GM23338 (cell line): Measurements from ENCODE around the gene PRRC2A. TPM values are rescaled to one million over a fixed set of nuclear protein-coding genes. Genes with fewer than 3 reads are reported as not detected.
A peak's percentile ranks its signal among the peaks of the same experiment; 100 is the strongest.

ENCODE experiments used
- ATAC-seq: fragments of 200-7000 bp; cut with Tn5 transposase; 3 replicates; pipeline ENCODE4 v1.9.1; 2020
- DNase-seq: peaks from one replicate; pipeline ENCODE4 v3.0.0-alpha.2; 2015; ENCODE audit warnings: low spot score
- H2AFZ ChIP-seq: fragments of 200-600 bp; sonication (generic); 2 replicates; pipeline ENCODE4 v1.8.0; 2016; ENCODE audit warnings: antibody characterized with exemption, mild to moderate bottlenecking, moderate library complexity
- H3F3A ChIP-seq: fragments of 200-600 bp; sonication (generic); replicated peaks from 2 replicates; pipeline ENCODE4 v1.8.0; 2017; ENCODE audit warnings: antibody characterized with exemption, mixed run types, low read depth
- H3K27ac ChIP-seq: fragments of 200-600 bp; sonication (generic); 2 replicates; pipeline ENCODE4 v1.6.1; 2016; ENCODE audit warnings: low read depth
- H3K27me3 ChIP-seq: fragments of 200-600 bp; sonication (generic); 2 replicates; pipeline ENCODE4 v1.8.0; 2016; ENCODE audit warnings: mild to moderate bottlenecking, mixed run types, moderate library complexity; ENCODE audit not compliant: insufficient read depth
- H3K36me3 ChIP-seq: fragments of 200-600 bp; sonication (generic); 2 replicates; pipeline ENCODE4 v1.8.0; 2016; ENCODE audit warnings: mild to moderate bottlenecking; ENCODE audit not compliant: insufficient read depth
- H3K4me1 ChIP-seq: fragments of 200-600 bp; sonication (generic); 2 replicates; pipeline ENCODE4 v1.8.0; 2016; ENCODE audit warnings: mild to moderate bottlenecking, moderate library complexity; ENCODE audit not compliant: insufficient read depth
- H3K4me2 ChIP-seq: fragments of 200-600 bp; sonication (generic); 2 replicates; pipeline ENCODE4 v1.7.1; 2017; ENCODE audit warnings: mixed run types
- H3K4me3 ChIP-seq: fragments of 200-600 bp; sonication (generic); 2 replicates; pipeline ENCODE4 v1.6.1; 2016; ENCODE audit warnings: mixed run types
- H3K79me2 ChIP-seq: fragments of 200-600 bp; sonication (generic); replicated peaks from 2 replicates; pipeline ENCODE4 v1.8.0; 2017; ENCODE audit warnings: mild to moderate bottlenecking; ENCODE audit not compliant: insufficient read depth
- H3K9me2 ChIP-seq: fragments of 200-600 bp; sonication (generic); 2 replicates; pipeline ENCODE4 v1.8.0; 2017; ENCODE audit not compliant: insufficient read depth
- H4K20me1 ChIP-seq: fragments of 200-600 bp; sonication (generic); replicated peaks from 2 replicates; pipeline ENCODE4 v1.8.0; 2017; ENCODE audit warnings: mild to moderate bottlenecking; ENCODE audit not compliant: insufficient read depth
- H3K27ac Mint-ChIP-seq: 2 replicates; pipeline ENCODE4 v1.8.0; 2020; ENCODE audit warnings: inconsistent platforms, mild to moderate bottlenecking, moderate library complexity, mixed read lengths
- H3K27me3 Mint-ChIP-seq: 3 replicates; pipeline ENCODE4 v1.8.0; 2022; ENCODE audit warnings: low read depth, mild to moderate bottlenecking, moderate library complexity, mixed read lengths, inconsistent platforms; ENCODE audit not compliant: insufficient read depth, poor library complexity
- H3K36me3 Mint-ChIP-seq: 3 replicates; pipeline ENCODE4 v1.8.0; 2021; ENCODE audit warnings: low read depth, mild to moderate bottlenecking, inconsistent platforms, moderate library complexity, mixed read lengths
- H3K4me1 Mint-ChIP-seq: 3 replicates; pipeline ENCODE4 v1.8.0; 2020; ENCODE audit warnings: mild to moderate bottlenecking, inconsistent platforms, mixed read lengths
- H3K4me3 Mint-ChIP-seq: 3 replicates; pipeline ENCODE4 v1.8.0; 2021; ENCODE audit warnings: moderate library complexity, mild to moderate bottlenecking, inconsistent platforms, mixed read lengths
- H3K9me3 Mint-ChIP-seq: 3 replicates; pipeline ENCODE4 v1.8.0; 2020; ENCODE audit warnings: moderate library complexity, mild to moderate bottlenecking, inconsistent platforms, mixed read lengths
- CREB1 ChIP-seq: fragments of 250-450 bp; sonication (Bioruptor Pico); IDR thresholded peaks from 2 replicates; pipeline ENCODE4 v1.5.0; 2020; ENCODE audit warnings: low read depth, mild to moderate bottlenecking, moderate library complexity
- EZH2 ChIP-seq: fragments of 200-600 bp; sonication (generic); IDR thresholded peaks from one replicate; pipeline ENCODE4 v1.8.0; 2017; ENCODE audit warnings: antibody characterized with exemption, mild to moderate bottlenecking, low read depth; ENCODE audit not compliant: unreplicated experiment
- NANOG ChIP-seq: IDR thresholded peaks from 2 replicates; pipeline ENCODE4 v1.6.1; 2016; ENCODE audit warnings: antibody characterized with exemption, borderline replicate concordance
- POLR2AphosphoS5 ChIP-seq: IDR thresholded peaks from 2 replicates; pipeline ENCODE4 v1.6.1; 2016; ENCODE audit warnings: antibody characterized with exemption, low read depth
- STAT1 ChIP-seq: IDR thresholded peaks from one replicate; pipeline ENCODE4 v1.6.1; 2016; ENCODE audit warnings: antibody characterized with exemption; ENCODE audit not compliant: unreplicated experiment
- ZNF114 ChIP-seq: fragments of 250-450 bp; sonication (Bioruptor Pico); IDR thresholded peaks from 2 replicates; pipeline ENCODE4 v1.5.0; 2020; ENCODE audit warnings: mild to moderate bottlenecking, moderate library complexity
- ZNF331 ChIP-seq: fragments of 250-450 bp; sonication (Bioruptor Pico); IDR thresholded peaks from 2 replicates; pipeline ENCODE4 v1.5.0; 2020; ENCODE audit warnings: low read depth, mild to moderate bottlenecking, moderate library complexity
- polyA plus RNA-seq: library from polyadenylated mRNA; unstranded; fragments of >200 nt; fragmentation: Nextera tagmentation; extraction: Ambion mirVana; gene quantifications from 2 replicates; pipeline ENCODE4 v1.2.1, GENCODE V29; 2016
- total RNA-seq: library from RNA; depleted of rRNA; stranded (reverse); fragments of >200 nt; shearing (Covaris generic); gene quantifications from 2 replicates; pipeline ENCODE4 v1.2.3, GENCODE V29; 2014
- TF ChIP-seq, protein P1 (sequence below): IDR thresholded peaks from 2 replicates; pipeline ENCODE4 v1.6.1; 2016; ENCODE audit warnings: antibody characterized with exemption
- TF ChIP-seq, protein P2 (sequence below), 2 experiments: fragments of 200-600 bp in 1 of 2; sonication (generic) in 1 of 2; conservative IDR thresholded peaks; 2 replicates each; pipeline versions ENCODE4 v1.5.1 to v1.6.1; 2016 to 2017; ENCODE audit warnings: antibody characterized with exemption in 2 of 2, low read depth in 2 of 2, mild to moderate bottlenecking in 2 of 2, moderate library complexity in 1 of 2
- TF ChIP-seq, protein P3 (sequence below): fragments of 250-450 bp; sonication (Bioruptor Pico); IDR thresholded peaks from 2 replicates; pipeline ENCODE4 v1.5.0; 2020; ENCODE audit warnings: mild to moderate bottlenecking, moderate library complexity
- TF ChIP-seq, protein P4 (sequence below): IDR thresholded peaks from one replicate; pipeline ENCODE4 v1.6.1; 2018; ENCODE audit warnings: antibody characterized with exemption; ENCODE audit not compliant: unreplicated experiment

The PRRC2A gene
- total and polyA plus RNA-seq, 2 experiments from 2014 or later: 213 to 273 TPM

DNA sequence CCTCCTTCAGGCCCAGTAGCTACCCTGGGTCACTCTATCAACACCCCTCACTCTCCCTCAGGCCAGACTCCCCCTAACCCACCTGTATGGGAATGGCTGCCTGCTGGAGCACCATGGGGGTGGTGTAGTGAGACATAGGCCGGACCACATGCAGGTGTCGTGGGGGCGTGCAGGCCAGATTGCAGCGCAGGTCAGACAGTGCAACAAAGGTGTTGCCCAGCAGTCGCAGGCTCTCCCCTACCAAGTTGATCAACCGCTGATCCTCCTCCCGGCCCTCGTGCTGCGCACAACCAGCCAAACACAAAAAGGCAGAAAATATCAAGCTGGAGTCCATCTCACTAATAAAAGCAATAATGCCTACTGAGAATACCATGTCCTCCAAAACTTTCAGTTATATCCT, 24.8 kb downstream of the PRRC2A start:
- DNase-seq: no peak
- peaks cover 2% of the 10 kb centered on the region; the same call in 1 of the 2 replicates for H3F3A ChIP-seq
- no peaks in the 10 kb centered on the region for H3K9me3 Mint-ChIP-seq
- H2AFZ ChIP-seq: no peak overlapping the region
- no peaks in the 10 kb centered on the region for H3K9me2 ChIP-seq
- no peaks in the 10 kb centered on the region for H3K4me1 ChIP-seq
- ATAC-seq: no peak
- H3K27ac ChIP-seq: no peak overlapping the region
- H3K79me2 ChIP-seq: peaks cover 14% of the 10 kb centered on the region
- H3K27me3 Mint-ChIP-seq: no peaks in the 10 kb centered on the region
- H3K4me3 ChIP-seq: no peak overlapping the region
- H3K4me3 Mint-ChIP-seq: peak overlapping the region; percentile 7; the same call in 1 of the 3 replicates
- H3K27ac Mint-ChIP-seq: no peak overlapping the region
- H3K27me3 ChIP-seq: no peaks in the 10 kb centered on the region
- peaks cover 6% of the 10 kb centered on the region; the same call in 1 of the 3 replicates for H3K4me1 Mint-ChIP-seq
- H3K36me3 Mint-ChIP-seq: peaks cover 86% of the 10 kb centered on the region
- peaks cover 41% of the 10 kb centered on the region for H3K36me3 ChIP-seq
- TF ChIP-seq STAT1: no peak
- TF ChIP-seq CREB1 (CRISPR knock-in tag): no peak
- TF ChIP-seq, protein P1, sequence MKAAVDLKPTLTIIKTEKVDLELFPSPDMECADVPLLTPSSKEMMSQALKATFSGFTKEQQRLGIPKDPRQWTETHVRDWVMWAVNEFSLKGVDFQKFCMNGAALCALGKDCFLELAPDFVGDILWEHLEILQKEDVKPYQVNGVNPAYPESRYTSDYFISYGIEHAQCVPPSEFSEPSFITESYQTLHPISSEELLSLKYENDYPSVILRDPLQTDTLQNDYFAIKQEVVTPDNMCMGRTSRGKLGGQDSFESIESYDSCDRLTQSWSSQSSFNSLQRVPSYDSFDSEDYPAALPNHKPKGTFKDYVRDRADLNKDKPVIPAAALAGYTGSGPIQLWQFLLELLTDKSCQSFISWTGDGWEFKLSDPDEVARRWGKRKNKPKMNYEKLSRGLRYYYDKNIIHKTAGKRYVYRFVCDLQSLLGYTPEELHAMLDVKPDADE: no peak
- no peak for TF ChIP-seq POLR2AphosphoS5
- TF ChIP-seq, protein P2, sequence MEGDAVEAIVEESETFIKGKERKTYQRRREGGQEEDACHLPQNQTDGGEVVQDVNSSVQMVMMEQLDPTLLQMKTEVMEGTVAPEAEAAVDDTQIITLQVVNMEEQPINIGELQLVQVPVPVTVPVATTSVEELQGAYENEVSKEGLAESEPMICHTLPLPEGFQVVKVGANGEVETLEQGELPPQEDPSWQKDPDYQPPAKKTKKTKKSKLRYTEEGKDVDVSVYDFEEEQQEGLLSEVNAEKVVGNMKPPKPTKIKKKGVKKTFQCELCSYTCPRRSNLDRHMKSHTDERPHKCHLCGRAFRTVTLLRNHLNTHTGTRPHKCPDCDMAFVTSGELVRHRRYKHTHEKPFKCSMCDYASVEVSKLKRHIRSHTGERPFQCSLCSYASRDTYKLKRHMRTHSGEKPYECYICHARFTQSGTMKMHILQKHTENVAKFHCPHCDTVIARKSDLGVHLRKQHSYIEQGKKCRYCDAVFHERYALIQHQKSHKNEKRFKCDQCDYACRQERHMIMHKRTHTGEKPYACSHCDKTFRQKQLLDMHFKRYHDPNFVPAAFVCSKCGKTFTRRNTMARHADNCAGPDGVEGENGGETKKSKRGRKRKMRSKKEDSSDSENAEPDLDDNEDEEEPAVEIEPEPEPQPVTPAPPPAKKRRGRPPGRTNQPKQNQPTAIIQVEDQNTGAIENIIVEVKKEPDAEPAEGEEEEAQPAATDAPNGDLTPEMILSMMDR (conservative IDR thresholded peaks at IDR 0.05; ENCODE audit: low read depth in 2 of 2): no peak
- TF ChIP-seq, protein P3, sequence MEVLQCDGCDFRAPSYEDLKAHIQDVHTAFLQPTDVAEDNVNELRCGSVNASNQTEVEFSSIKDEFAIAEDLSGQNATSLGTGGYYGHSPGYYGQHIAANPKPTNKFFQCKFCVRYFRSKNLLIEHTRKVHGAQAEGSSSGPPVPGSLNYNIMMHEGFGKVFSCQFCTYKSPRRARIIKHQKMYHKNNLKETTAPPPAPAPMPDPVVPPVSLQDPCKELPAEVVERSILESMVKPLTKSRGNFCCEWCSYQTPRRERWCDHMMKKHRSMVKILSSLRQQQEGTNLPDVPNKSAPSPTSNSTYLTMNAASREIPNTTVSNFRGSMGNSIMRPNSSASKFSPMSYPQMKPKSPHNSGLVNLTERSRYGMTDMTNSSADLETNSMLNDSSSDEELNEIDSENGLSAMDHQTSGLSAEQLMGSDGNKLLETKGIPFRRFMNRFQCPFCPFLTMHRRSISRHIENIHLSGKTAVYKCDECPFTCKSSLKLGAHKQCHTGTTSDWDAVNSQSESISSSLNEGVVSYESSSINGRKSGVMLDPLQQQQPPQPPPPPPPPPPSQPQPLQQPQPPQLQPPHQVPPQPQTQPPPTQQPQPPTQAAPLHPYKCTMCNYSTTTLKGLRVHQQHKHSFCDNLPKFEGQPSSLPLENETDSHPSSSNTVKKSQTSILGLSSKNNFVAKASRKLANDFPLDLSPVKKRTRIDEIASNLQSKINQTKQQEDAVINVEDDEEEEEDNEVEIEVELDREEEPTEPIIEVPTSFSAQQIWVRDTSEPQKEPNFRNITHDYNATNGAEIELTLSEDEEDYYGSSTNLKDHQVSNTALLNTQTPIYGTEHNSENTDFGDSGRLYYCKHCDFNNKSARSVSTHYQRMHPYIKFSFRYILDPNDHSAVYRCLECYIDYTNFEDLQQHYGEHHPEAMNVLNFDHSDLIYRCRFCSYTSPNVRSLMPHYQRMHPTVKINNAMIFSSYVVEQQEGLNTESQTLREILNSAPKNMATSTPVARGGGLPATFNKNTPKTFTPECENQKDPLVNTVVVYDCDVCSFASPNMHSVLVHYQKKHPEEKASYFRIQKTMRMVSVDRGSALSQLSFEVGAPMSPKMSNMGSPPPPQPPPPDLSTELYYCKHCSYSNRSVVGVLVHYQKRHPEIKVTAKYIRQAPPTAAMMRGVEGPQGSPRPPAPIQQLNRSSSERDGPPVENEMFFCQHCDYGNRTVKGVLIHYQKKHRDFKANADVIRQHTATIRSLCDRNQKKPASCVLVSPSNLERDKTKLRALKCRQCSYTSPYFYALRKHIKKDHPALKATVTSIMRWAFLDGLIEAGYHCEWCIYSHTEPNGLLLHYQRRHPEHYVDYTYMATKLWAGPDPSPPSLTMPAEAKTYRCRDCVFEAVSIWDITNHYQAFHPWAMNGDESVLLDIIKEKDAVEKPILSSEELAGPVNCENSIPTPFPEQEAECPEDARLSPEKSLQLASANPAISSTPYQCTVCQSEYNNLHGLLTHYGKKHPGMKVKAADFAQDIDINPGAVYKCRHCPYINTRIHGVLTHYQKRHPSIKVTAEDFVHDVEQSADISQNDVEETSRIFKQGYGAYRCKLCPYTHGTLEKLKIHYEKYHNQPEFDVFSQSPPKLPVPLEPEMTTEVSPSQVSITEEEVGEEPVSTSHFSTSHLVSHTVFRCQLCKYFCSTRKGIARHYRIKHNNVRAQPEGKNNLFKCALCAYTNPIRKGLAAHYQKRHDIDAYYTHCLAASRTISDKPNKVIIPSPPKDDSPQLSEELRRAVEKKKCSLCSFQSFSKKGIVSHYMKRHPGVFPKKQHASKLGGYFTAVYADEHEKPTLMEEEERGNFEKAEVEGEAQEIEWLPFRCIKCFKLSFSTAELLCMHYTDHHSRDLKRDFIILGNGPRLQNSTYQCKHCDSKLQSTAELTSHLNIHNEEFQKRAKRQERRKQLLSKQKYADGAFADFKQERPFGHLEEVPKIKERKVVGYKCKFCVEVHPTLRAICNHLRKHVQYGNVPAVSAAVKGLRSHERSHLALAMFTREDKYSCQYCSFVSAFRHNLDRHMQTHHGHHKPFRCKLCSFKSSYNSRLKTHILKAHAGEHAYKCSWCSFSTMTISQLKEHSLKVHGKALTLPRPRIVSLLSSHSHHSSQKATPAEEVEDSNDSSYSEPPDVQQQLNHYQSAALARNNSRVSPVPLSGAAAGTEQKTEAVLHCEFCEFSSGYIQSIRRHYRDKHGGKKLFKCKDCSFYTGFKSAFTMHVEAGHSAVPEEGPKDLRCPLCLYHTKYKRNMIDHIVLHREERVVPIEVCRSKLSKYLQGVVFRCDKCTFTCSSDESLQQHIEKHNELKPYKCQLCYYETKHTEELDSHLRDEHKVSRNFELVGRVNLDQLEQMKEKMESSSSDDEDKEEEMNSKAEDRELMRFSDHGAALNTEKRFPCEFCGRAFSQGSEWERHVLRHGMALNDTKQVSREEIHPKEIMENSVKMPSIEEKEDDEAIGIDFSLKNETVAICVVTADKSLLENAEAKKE: no peak
- no peak for TF ChIP-seq NANOG
- TF ChIP-seq ZNF331 (CRISPR knock-in tag): no peak
- TF ChIP-seq, protein P4, sequence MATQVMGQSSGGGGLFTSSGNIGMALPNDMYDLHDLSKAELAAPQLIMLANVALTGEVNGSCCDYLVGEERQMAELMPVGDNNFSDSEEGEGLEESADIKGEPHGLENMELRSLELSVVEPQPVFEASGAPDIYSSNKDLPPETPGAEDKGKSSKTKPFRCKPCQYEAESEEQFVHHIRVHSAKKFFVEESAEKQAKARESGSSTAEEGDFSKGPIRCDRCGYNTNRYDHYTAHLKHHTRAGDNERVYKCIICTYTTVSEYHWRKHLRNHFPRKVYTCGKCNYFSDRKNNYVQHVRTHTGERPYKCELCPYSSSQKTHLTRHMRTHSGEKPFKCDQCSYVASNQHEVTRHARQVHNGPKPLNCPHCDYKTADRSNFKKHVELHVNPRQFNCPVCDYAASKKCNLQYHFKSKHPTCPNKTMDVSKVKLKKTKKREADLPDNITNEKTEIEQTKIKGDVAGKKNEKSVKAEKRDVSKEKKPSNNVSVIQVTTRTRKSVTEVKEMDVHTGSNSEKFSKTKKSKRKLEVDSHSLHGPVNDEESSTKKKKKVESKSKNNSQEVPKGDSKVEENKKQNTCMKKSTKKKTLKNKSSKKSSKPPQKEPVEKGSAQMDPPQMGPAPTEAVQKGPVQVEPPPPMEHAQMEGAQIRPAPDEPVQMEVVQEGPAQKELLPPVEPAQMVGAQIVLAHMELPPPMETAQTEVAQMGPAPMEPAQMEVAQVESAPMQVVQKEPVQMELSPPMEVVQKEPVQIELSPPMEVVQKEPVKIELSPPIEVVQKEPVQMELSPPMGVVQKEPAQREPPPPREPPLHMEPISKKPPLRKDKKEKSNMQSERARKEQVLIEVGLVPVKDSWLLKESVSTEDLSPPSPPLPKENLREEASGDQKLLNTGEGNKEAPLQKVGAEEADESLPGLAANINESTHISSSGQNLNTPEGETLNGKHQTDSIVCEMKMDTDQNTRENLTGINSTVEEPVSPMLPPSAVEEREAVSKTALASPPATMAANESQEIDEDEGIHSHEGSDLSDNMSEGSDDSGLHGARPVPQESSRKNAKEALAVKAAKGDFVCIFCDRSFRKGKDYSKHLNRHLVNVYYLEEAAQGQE: no peak
- no peak for TF ChIP-seq ZNF114 (CRISPR knock-in tag)
- no peak for TF ChIP-seq EZH2
- H4K20me1 ChIP-seq: peaks cover 8% of the 10 kb centered on the region; the same call in 1 of the 2 replicates
- H3K4me2 ChIP-seq: no peak overlapping the region
